NCI-H774 (cell line): Measurements from ENCODE around the gene ARHGAP10.
"Not testable (repeated sequence)": the region's sequence is repeated elsewhere in the genome, so short reads cannot be mapped to it uniquely, and the experiment has no call there.

ENCODE experiments used
- DNase-seq: peaks from one replicate; lab custom pipeline; 2025; lab: John Stamatoyannopoulos, UW

The ARHGAP10 gene

GRCh38 chr4:148065075-148065474 lies 333.2 kb downstream of the ARHGAP10 start:
- DNase-seq: no peak

GRCh38 chr4:148067301-148067916 lies 335.5 kb downstream of the ARHGAP10 start:
- DNase-seq: no peak

- no peak for DNase-seq
These were observed 336.4 kb downstream of the ARHGAP10 start for GRCh38 chr4:148068065-148068911.

- DNase-seq: no peak
These were observed 337.4 kb downstream of the ARHGAP10 start for GRCh38 chr4:148069086-148069894.

DNA sequence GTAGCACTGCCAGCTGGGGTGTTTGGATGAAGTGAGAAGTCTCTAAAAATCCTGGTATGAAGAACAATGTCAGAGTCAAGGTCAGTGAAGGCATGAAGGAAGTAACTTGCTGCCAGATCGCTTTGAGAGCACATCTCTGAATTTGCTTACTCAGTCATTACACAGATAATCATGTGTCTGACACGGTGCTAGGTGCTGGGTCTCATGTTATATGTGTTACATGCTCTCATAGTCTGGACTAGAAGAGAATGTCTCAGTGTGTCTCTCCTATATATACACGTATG lies 337.9 kb downstream of the ARHGAP10 start:
- no peak for DNase-seq

- no peak for DNase-seq
These were observed 339.1 kb downstream of the ARHGAP10 start for GRCh38 chr4:148071009-148071408.

- no peak for DNase-seq
These were observed 340.9 kb downstream of the ARHGAP10 start for GRCh38 chr4:148072789-148073188.

- no peak for DNase-seq
These were observed 341.5 kb downstream of the ARHGAP10 start for GRCh38 chr4:148073349-148073748.

GRCh38 chr4:148074462-148074861 lies 342.6 kb downstream of the ARHGAP10 start:
- no peak for DNase-seq

- no peak for DNase-seq
These were observed 343.6 kb downstream of the ARHGAP10 start for GRCh38 chr4:148075438-148075837.

- DNase-seq: no peak
These were observed 345.1 kb downstream of the ARHGAP10 start for GRCh38 chr4:148076964-148077363.

- DNase-seq: no peak
These were observed 345.7 kb downstream of the ARHGAP10 start for GRCh38 chr4:148077581-148077980.

- no peak for DNase-seq
These were observed 346.2 kb downstream of the ARHGAP10 start for GRCh38 chr4:148078061-148078460.

DNA sequence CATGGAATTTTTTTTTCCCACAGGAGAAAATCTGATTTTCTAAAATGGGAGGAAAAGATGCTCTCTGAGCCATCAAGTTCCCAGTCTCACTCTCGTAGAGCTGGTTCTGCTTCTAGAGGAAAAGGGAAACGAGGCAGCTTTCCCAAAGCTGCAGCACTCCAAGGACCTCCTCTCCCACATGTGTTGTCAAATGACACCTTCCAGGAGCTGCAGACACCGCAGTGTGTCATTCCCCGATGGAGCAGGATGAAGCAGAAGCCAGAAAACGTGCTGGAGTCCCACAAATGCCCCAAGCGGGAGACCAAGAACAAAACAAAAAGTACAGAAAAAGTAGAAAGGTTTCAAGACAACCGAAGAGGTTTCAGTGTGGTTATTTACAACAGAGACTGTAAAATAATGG lies 348.1 kb downstream of the ARHGAP10 start:
- DNase-seq: no peak

GRCh38 chr4:148081267-148081666 lies 349.4 kb downstream of the ARHGAP10 start:
- no peak for DNase-seq

- no peak for DNase-seq
These were observed 349.9 kb downstream of the ARHGAP10 start for GRCh38 chr4:148081745-148082144.

DNA sequence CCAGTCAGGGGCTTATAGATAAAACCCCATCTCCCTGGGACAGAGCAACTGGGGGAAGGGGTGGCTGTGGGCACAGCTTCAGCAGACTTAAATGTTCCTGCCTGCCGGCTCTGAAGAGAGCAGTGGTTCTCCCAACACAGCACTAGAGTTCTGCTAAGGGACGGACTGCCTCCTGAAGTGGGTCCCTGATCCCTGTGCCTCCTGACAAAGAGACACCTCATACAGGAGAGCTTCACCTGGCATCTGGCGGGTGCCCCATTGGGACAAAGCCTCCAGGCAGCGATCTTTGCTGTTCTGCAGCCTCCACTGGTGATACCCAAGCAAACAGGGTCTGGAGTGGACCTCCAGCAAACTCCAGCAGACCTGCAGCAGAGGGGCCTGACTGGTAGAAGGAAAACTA lies 351.2 kb downstream of the ARHGAP10 start:
- DNase-seq: not testable (repeated sequence)

DNA sequence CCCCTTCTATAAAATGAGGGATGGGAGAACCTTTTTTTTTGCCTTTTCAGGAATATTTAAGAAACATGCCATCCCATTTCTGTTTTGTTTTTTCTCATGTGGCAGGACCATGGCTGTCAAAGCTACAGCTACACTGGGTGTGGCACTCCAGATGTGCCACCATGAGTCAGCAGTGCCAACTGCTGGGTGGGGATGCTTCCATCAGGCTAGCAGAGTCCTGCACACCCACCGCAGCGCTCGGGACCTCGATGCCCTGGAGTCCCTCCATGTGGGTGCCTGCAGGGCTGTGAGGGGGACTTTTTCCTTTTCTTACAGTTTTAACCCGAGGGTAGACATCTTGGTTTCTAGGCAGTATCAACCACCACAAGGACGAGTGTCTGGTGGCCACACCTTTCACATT lies 357.7 kb downstream of the ARHGAP10 start:
- no peak for DNase-seq

DNA sequence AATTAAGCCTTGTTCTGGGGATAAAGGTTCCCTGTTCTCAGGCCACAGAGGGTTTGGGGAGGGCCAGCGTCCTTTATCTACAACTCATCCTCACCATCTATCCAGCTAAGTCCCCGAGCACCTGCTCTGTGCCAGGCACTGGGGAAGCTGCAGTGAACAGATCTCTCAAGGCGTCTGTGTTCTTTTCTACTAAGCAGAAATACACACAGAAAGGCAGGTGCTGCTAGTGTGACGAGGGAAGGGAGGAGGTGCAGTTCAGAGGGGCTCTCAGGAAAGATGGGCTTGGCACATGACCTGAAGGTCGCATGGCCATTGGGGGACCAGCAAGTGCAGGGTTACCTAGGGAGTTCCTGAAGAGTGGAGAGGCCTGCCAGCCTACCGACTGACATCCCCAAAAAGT lies 358.1 kb downstream of the ARHGAP10 start:
- DNase-seq: no peak

DNA sequence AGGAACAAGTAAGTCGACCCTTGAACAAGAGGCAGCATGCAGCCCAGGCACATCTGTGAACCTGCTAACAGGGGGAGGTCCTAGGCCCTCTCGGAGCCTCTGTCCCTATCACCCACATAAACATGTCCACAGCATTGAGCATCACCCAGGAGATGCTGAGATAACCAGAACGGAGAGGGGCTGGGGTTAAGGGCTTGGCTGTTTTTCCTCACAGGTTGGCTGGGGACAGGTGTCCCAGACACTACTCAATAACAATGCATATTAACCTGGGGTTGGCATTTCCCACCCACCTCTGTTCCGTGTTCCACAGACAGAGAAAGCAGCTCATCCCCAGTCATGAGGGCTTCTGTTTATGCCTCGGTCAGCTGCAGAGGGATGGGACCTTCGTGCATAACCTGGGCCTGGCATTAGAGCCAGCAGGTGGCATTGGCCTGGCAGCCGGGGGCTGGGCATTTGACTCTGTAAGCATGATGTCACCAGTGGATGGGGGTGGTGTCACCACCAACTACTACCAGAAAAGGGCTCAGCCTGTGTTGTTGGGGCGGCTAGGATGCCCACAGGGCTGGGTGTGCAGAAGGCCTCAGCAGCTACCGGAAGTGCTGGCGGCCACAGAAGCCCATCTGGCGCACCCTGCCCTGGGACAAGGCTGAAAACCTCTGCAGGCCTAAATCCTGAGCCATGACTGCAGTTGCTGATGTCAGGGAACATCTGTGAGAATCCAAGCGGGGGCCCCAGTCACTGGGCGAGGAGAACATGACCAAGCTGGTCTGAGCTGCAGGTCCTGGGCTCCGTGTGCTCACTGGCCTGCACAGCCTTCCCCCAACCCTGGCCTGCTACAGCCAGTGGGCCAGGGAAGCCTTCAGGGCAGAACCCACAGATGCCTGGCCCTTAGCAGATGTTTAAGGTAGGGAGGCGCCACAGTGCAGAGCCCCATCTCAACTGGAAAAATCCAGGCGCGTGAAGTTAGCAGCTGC lies 358.9 kb downstream of the ARHGAP10 start:
- DNase-seq: no peak

DNA sequence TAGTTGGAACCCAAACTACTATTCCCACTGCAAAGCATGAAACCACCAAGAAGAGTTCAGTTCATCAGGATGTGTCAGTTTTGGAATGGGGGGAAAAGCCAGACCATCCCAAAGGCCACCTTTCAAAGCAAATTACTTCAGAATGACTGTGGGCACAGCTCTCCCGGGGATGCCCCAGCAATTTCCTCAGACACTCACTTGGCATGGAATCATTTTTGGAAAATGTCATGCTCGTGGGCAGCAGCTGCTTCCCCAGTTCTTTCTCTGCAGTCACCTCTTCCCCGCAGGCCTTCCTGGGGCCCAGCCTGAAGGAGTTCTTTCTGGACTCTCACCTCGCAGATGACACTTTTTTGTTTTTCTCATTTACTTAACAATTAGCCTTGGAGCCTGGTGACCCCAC lies 360.0 kb downstream of the ARHGAP10 start:
- DNase-seq: no peak
